ACHN (cell line): Measurements from ENCODE around the gene F11.
"Not testable (repeated sequence)": the region's sequence is repeated elsewhere in the genome, so short reads cannot be mapped to it uniquely, and the experiment has no call there.

ENCODE experiments used
- DNase-seq: peaks from one replicate; pipeline ENCODE4 v3.0.0-alpha.2; 2015
- in situ Hi-C: cut with HindIII; loops from 2 replicates; pipeline ENCODE4 v1.10.0; 2017; ENCODE audit warnings: low sequenced_read_pairs, low pct_ligation_motif_present, low pct_unique_long_range_greater_than_20kb

Gene F11

GRCh38 chr4:186247062-186247752, 18.8 kb upstream of the F11 start:
- in situ Hi-C loops, DNase-seq: not testable (repeated sequence)

- no peak for DNase-seq
- in situ Hi-C loops: no loop called here
Measured at GRCh38 chr4:186248643-186249042, 17.3 kb upstream of the F11 start.

DNA sequence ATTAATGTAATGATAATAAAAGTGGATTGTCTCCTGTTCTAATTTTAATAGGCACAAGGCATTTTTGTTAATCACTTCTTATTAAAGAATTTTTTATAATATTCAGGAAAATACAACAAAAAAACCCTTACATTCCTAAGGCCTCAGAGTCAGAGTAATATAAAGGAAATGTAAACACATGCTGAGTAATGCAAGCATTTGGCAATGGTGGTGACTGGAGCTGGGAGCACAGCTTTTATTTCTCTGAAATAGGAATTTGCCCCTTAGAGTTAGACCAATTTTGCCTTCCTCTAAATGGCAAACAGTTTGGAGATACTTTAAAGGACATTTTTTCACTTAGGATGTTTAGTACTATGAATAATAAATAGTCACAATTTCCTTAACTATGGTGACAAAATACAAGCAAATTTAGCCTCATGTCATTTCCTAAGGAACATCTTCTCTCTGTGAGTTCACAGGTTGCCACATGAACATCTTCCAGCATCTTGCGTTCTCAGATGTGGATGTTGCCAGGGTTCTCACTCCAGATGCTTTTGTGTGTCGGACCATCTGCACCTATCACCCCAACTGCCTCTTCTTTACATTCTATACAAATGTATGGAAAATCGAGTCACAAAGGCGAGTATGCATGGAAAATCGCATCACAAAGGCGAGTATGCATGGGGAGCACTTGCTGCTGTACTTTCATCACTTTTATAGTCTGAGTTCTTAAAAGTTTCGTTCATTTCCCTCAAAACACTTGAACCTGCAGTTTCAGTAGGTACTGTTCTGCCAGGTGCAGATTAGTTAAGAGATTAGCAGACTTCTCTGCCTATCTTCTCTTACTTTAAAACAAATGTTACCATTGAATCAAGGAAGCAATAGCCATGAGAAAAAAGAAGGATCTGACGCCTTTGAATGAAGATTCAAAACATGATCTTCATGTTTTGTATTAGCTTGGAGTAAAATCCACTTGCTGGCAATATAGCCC, 15.9 kb upstream of the F11 start:
- in situ Hi-C loops: no loop called here
- no peak for DNase-seq

GRCh38 chr4:186250760-186251159, 15.2 kb upstream of the F11 start:
- in situ Hi-C loops: no loop called here

DNA sequence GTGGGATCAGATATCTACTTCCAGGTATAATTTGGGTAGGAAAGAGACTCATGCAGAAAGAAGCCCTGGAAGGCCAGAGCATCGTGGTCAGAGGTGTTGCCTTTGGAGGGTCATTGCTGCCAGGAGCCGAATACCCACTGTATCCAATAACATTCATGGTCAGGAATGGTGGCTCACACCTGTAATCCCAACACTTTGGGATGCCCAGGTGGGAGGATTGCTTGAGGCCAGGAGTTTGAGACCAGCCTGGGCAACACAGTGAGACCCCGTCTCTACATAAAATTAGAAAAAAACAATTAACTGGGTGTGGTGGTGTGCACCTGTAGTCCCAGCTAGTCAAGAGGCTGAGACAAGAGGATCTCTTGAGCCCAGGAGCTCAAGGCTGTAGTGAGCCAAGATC, 10.9 kb upstream of the F11 start:
- in situ Hi-C loops: no loop called here
- no peak for DNase-seq

More at GRCh38 chr4:186250760-186251159, 15.2 kb upstream of the F11 start:
- DNase-seq: no peak

GRCh38 chr4:186258216-186258811, 7.7 kb upstream of the F11 start:
- in situ Hi-C loops: no loop called here
- DNase-seq: no peak

DNA sequence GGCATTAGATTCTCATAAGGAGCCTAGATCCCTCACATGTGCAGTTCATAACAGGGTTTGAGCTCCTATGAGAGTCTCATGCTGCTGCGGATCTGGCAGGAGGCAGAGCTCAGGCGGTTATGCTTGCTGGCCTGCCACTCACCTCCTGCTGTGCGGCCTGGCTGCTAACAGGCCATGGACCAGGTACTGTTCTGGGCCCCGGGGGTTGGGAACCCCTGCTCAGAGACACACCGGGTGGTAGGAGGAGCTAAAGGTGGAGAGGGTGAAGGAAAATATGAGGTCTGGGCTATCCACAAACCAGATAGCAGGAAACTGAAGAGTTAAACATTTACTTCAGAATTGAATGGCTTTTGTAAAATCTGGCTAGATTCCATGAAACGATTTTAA, 5.9 kb upstream of the F11 start:
- in situ Hi-C loops: no loop called here
- no peak for DNase-seq

DNA sequence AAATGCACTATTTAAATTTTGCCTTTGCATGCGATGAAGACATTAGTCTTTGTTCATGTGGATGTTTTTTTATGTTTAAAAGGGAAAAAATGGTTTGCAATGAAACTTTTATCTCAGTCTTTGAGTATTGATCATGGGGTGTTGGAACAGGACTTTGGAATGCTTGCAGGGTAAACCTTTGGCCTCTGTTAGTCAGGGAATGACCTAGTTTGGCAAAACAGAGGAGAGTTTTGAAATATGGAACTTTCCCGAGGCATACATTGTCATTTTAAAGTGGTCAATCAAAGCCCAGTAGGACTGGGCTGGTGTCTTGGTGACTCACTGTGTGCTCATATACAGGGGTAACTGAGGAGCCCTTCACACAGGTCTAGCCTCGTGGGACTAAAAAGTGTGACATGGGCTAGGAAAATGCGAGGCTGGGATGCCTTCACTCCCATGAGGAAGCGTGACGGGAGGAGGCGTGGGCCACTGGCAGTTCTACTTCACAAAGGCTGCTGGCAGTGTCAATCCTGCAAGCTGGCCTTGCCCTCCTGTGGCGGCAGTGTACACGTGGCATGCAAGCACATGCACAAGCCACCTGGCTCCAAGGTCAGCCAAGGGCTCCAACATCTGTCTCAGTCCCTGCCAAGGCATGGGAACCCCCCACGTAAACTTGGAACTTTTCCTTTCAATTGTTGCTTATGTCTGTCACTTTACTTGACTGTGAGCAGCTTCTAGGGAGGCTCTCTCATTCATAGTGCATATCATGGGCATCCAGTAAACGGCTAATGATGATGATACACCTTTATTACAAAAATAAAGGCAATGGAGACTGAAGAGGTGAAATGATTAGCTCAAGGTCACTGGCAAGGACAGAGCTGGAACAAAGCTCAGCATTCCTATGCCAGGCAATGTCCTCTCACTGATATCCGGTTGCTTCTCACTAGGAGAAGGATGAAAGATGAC, 5.2 kb upstream of the F11 start:
- in situ Hi-C loops: no loop called here

GRCh38 chr4:186264660-186265059, 1.3 kb upstream of the F11 start:
- DNase-seq: no peak
- in situ Hi-C loops: no loop called here

More for the DNA sequence above, 5.2 kb upstream of the F11 start:
- no peak for DNase-seq

DNA sequence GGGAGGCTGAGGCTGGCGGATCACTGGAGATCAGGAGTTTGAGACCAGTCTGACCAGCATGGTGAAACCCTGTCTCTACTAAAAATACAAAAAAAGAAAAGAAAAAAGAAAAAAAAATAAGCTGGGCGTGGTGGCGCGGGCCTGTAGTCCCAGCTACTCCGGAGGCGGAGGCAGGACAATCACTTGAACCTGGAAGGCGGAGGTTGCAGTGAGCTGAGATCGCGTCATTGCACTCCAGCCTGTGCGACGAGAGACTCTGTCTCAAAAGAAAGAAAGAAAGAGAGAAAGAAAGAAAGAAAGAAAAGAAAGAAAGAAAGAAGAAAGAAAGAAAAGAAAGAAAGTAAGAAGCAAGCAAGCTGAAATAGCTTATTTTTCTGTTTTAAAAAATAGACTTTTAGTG, 739 bp upstream of the F11 start:
- DNase-seq, in situ Hi-C loops: not testable (repeated sequence)

DNA sequence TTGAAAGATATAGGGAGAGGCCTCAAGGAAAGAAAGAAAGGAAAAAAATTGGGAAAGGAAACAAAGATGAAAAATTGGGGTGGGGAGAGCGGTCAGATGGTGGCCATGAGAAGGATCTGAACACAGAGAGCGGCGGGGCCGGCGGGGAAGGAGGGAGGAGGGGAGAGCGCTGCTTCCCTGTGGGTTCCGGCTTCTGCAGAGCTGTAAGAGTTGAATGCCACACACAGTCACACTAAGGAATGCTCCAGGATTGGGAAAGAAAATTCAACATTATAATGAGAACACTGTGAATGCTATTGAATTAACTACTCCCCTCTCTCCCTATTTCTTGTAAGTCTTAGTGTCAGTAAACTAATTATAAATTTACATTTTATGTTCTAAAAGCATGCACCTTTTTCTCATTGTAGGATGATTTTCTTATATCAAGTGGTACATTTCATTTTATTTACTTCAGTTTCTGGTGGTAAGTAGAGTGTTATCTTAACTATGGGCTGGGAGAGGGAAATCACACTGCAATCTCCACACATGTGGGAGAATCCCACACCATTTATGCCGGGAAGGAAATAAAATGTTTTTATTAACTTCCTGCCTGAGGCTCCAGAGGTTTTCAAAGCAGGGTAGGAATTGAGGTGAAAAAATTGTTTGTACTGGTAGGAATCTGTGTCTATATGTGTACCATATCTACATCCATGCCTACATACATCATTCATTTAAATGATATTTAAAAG, 904 bp downstream of the F11 start:
- no peak for DNase-seq
- in situ Hi-C loops: no loop called here

- in situ Hi-C loops: no loop called here
- no peak for DNase-seq
Measured at GRCh38 chr4:186271081-186271678, 5.2 kb downstream of the F11 start.

- no peak for DNase-seq
- in situ Hi-C loops: no loop called here
Measured at GRCh38 chr4:186272699-186273391, 6.9 kb downstream of the F11 start.

GRCh38 chr4:186273392-186273789, 7.4 kb downstream of the F11 start:
- in situ Hi-C loops, DNase-seq: not testable (repeated sequence)

GRCh38 chr4:186283311-186283710, 17.3 kb downstream of the F11 start:
- in situ Hi-C loops: no loop called here
- no peak for DNase-seq

DNA sequence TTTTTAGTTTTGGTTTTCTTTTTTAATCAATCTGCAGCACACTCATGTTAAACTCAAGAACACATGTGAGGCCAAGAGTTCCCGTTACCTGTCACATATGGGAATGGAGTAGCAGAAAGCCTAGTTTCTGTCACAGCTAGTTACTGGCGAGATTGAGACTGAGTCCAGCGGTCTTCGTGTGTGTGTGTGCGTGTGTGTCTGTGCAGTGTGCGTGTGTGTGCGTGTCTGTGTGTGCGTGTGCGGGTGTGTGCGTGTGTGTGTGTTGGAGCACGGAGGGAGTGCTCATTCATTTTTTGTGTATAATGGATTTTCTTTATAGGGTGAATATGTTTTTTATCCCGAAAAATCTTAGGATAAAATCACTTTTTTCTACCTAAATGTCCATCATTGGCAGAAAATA, 19.2 kb downstream of the F11 start:
- DNase-seq: no peak
- in situ Hi-C loops: no loop called here

GRCh38 chr4:186286581-186286980, 20.6 kb downstream of the F11 start:
- no peak for DNase-seq
- in situ Hi-C loops: no loop called here
